NCI-H526 treated with DMSO at 0.1 percent for 48 hours (cell line): ENCODE data around the gene MTO1.
"Not testable (repeated sequence)": the region's sequence is repeated elsewhere in the genome, so short reads cannot be mapped to it uniquely, and the experiment has no call there.

Source experiments
- DNase-seq: peaks from one replicate; lab custom pipeline; 2025; lab: John Stamatoyannopoulos, UW

Gene MTO1

DNA sequence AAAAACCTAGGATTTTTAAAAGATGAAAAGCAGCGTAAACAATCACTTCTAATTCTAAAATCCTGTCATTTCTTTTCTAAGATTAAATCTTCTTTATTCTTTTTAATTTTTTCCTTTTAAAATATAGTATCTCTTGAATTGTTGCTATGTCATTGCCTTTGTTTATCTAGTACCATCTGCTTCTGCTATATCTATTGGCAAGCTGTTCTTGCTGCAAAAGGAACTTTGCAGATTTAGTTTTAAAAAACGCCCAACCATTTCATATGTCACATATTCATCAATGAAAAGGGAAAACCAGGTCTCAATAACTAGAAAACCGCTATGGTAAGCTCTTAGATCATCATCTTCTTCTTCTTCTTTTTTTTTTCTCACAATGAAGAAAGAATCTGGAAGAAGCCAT, 70.8 kb downstream of the MTO1 start:
- no peak for DNase-seq

GRCh38 chr6:73534628-73535027, 73.1 kb downstream of the MTO1 start:
- DNase-seq = no peak

- no peak for DNase-seq
These were observed 76.1 kb downstream of the MTO1 start for GRCh38 chr6:73537677-73538076.

- DNase-seq = no peak
These were observed 76.7 kb downstream of the MTO1 start for GRCh38 chr6:73538116-73538779.

GRCh38 chr6:73542481-73542880, 80.9 kb downstream of the MTO1 start:
- not testable (repeated sequence) for DNase-seq

GRCh38 chr6:73542891-73543290, 81.4 kb downstream of the MTO1 start:
- no peak for DNase-seq

- no peak for DNase-seq
These were observed 85.5 kb downstream of the MTO1 start for GRCh38 chr6:73547036-73547435.

DNA sequence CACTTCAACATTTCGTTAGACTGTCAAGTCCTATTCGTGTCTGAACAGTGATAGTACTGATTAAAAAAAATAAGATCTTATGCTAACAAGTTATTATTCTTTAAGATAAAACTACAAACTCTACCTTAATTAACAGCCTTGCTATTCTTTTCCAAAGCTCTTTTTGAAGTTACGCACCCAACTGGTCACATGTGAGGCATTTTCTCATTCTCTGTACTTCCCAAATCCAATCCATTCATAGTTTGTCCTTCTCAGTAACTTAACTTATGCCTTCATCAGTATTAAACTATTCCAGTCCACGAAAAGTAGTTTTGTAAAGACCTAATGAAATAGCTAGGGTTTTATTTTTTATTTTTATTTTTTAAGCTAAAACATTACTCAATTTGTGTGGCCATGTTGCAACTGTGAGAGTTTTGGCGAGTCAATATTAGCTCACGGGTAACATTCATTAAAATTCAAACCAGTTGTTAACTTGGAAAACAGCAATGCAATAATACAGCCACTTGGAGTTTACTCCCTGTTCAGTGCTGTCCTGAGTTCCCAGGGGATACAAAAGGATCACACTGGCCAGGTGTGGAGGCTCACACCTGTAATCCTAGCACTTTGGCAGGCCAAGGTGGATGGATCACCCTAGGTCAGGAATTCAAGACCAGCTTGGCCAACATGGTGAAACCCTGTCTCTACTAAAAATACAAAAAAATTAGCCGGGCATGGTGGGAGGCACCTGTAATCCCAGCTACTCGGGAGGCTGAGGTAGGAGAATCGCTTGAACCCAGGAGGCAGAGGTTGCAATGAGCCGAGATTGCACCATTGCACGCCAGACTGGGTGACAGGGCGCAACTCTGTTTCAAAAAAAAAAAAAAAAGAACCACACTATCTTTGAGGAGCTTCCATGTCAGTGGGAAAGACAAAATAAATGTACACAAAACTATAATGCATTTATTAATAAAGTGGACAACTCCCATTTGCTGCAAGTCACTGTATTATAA, 87.2 kb downstream of the MTO1 start:
- no peak for DNase-seq

DNA sequence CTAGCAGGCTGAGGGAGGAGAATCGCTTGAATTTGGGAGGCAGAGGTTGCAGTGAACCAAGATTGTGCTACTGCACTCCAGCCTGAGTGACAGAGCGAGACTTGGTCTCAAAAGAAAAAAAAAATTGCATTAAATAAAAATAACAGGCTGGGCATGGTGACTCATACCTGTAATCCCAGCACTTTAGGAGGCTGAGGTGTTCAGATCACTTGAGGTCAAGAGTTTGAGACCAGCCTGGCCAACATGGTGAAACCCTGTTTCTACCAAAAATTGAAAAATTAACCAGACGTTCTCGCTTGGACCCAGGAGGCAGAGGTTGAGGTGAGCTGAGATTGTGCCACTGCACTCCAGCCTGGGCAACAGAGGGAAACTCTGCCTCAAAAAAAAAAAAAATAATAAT, 89.6 kb downstream of the MTO1 start:
- not testable (repeated sequence) for DNase-seq

GRCh38 chr6:73555380-73555949, 93.9 kb downstream of the MTO1 start:
- DNase-seq = not testable (repeated sequence)

- DNase-seq = no peak
These were observed 95.3 kb downstream of the MTO1 start for GRCh38 chr6:73556836-73557235.
